ENCODE data around the gene CMPK2. TPM values are rescaled to one million over a fixed set of nuclear protein-coding genes. Genes with fewer than 3 reads are reported as not detected.

CMPK2 gene
- total RNA-seq, 4 donors from 2014 or later: 2.9 to 31.1 (median 5.9) TPM

DNA sequence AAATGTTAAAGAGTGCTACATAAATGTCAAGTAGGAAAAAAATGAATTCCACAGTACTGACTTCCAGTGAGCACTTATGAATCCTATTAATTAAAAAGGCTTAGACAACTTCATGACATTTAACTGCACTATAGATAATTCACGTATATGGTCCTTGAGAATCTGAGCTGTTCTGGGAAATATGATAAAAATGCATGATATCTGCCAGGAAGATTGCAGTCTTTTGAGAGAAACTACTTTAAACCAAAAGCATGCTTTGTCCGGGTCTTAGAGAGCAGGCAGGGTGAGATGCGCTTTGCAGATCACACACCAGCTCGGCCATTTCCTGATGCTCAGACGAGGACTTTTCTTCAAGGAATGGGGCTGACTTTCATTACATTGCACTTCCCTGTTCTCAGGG is 42.6 kb downstream of the CMPK2 start:
- ATAC-seq (ENCODE audit: low FRiP score): peak; percentile 45
- TF ChIP-seq, protein P1, sequence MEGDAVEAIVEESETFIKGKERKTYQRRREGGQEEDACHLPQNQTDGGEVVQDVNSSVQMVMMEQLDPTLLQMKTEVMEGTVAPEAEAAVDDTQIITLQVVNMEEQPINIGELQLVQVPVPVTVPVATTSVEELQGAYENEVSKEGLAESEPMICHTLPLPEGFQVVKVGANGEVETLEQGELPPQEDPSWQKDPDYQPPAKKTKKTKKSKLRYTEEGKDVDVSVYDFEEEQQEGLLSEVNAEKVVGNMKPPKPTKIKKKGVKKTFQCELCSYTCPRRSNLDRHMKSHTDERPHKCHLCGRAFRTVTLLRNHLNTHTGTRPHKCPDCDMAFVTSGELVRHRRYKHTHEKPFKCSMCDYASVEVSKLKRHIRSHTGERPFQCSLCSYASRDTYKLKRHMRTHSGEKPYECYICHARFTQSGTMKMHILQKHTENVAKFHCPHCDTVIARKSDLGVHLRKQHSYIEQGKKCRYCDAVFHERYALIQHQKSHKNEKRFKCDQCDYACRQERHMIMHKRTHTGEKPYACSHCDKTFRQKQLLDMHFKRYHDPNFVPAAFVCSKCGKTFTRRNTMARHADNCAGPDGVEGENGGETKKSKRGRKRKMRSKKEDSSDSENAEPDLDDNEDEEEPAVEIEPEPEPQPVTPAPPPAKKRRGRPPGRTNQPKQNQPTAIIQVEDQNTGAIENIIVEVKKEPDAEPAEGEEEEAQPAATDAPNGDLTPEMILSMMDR (IDR thresholded peaks at IDR 0.05): no peak
- DNase-seq (ENCODE audit: low spot score): no peak

DNA sequence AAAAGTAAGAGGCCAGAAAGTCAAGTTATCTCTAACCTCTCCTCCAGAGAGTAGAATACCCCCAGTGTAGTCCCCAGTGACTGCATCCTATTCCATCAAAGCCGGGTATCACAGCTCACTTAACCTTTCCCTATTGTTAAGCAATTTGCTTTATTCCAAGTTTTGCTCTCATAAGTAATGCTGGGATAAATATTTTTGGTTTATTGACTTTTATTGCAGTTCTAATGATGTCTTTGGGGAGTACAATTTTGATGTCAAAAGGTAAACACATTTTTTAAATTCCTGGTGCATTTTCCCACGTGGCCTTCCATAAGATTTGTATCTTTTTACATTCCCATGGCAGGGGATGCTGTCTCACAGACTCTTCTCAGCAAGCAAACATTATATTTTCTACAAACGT is 43.3 kb downstream of the CMPK2 start:
- no peak for DNase-seq (ENCODE audit: low spot score)
- ATAC-seq (ENCODE audit: low FRiP score): no peak
- TF ChIP-seq, protein P1 (IDR thresholded peaks at IDR 0.05): no peak

GRCh38 chr2:6820903-6821584 is 44.7 kb downstream of the CMPK2 start:
- no peak for ATAC-seq (ENCODE audit: low FRiP score)
- TF ChIP-seq, protein P1 (IDR thresholded peaks at IDR 0.05): no peak
- no peak for DNase-seq (ENCODE audit: low spot score)

GRCh38 chr2:6820236-6820635 is 45.5 kb downstream of the CMPK2 start:
- TF ChIP-seq, protein P1 (IDR thresholded peaks at IDR 0.05): no peak
- DNase-seq (ENCODE audit: low spot score): no peak
- no peak for ATAC-seq (ENCODE audit: low FRiP score)

GRCh38 chr2:6819668-6820067 is 46.0 kb downstream of the CMPK2 start:
- no peak for DNase-seq (ENCODE audit: low spot score)
- TF ChIP-seq, protein P1 (IDR thresholded peaks at IDR 0.05): no peak
- ATAC-seq (ENCODE audit: low FRiP score): no peak

DNA sequence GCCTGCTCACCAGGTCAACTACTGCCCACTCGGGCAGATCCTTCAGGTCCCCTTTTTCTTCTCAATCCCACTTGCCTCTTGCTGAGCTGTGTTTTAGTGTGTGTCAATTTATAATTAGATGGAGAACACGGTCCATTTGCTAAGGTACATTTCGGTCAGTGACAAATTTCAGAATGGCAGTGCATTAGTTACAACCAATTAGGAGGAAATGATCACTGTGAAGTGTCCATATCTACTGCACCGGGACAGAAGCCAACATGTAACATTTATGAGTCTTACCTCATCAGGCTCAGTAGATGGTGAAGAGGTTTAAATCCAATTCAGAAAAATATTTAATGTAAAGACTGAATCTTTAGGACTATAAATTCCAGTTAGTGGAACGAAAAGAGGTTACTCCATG is 47.7 kb downstream of the CMPK2 start:
- ATAC-seq (ENCODE audit: low FRiP score) (no peak), DNase-seq (ENCODE audit: low spot score) (no peak)
- TF ChIP-seq, protein P1 (IDR thresholded peaks at IDR 0.05): no peak

- DNase-seq (ENCODE audit: low spot score) (no peak), ATAC-seq (ENCODE audit: low FRiP score) (no peak)
- TF ChIP-seq, protein P1 (IDR thresholded peaks at IDR 0.05): no peak
These were observed 50.8 kb downstream of the CMPK2 start for GRCh38 chr2:6814869-6815268.
